HepG2 (cell line): Measurements from ENCODE around the gene TAS1R3. TPM values are rescaled to one million over a fixed set of nuclear protein-coding genes. Genes with fewer than 3 reads are reported as not detected.
A peak's percentile ranks its signal among the peaks of the same experiment; 100 is the strongest.

Experiments used
- FOXP4 ChIP-seq: sonication (generic); formaldehyde crosslinking; IDR thresholded peaks from 2 replicates; pipeline ENCODE4 v1.4.0; 2020; ENCODE audit warnings: missing genetic modification reagents
- GMEB1 ChIP-seq: sonication (generic); formaldehyde crosslinking; IDR thresholded peaks from 2 replicates; pipeline ENCODE4 v1.5.1; 2020; ENCODE audit warnings: missing genetic modification reagents, mild to moderate bottlenecking, borderline replicate concordance
- HNF4G ChIP-seq, 2 experiments: sonication (generic) in 1 of 2; formaldehyde crosslinking in 1 of 2; IDR thresholded peaks; 2 replicates each; pipeline versions ENCODE4 v1.4.0 to v1.6.1; 2011 to 2020; ENCODE audit warnings: borderline replicate concordance in 2 of 2, low read depth in 2 of 2, mild to moderate bottlenecking in 2 of 2, low read length in 1 of 2, missing genetic modification reagents in 1 of 2, moderate library complexity in 1 of 2
- HOXA3 ChIP-seq: sonication (generic); formaldehyde crosslinking; IDR thresholded peaks from 2 replicates; pipeline ENCODE4 v1.5.0; 2020; ENCODE audit warnings: missing genetic modification reagents
- IRX3 ChIP-seq: sonication (generic); formaldehyde crosslinking; IDR thresholded peaks from 2 replicates; pipeline ENCODE4 v1.8.1; 2023; ENCODE audit warnings: mild to moderate bottlenecking, low read depth, missing genetic modification reagents, borderline replicate concordance
- KAT7 ChIP-seq: IDR thresholded peaks from 2 replicates; pipeline ENCODE4 v1.6.1; 2018; ENCODE audit warnings: borderline replicate concordance, missing compliant biosample characterization
- MAF1 ChIP-seq: sonication (generic); formaldehyde crosslinking; IDR thresholded peaks from 2 replicates; pipeline ENCODE4 v1.5.0; 2020; ENCODE audit warnings: missing genetic modification reagents, borderline replicate concordance
- MXD1 ChIP-seq: sonication (generic); formaldehyde crosslinking; IDR thresholded peaks from 2 replicates; pipeline ENCODE4 v1.4.0; 2020; ENCODE audit warnings: mild to moderate bottlenecking, missing genetic modification reagents
- NCOR1 ChIP-seq: fragments of 200-600 bp; sonication (generic); IDR thresholded peaks from 2 replicates; pipeline ENCODE4 v1.7.0; 2017; ENCODE audit warnings: antibody characterized with exemption, low read length, borderline replicate concordance
- NR2C2 ChIP-seq: sonication (generic); formaldehyde crosslinking; IDR thresholded peaks from 2 replicates; pipeline ENCODE4 v1.4.0; 2020; ENCODE audit warnings: missing genetic modification reagents, mild to moderate bottlenecking, moderate library complexity, borderline replicate concordance
- NR2F6 ChIP-seq, 2 experiments: IDR thresholded peaks; 2 replicates each; pipeline ENCODE4 v1.6.1; 2016; ENCODE audit warnings: antibody characterized with exemption in 1 of 2, mild to moderate bottlenecking in 1 of 2
- THAP7 ChIP-seq: sonication (generic); formaldehyde crosslinking; IDR thresholded peaks from 2 replicates; pipeline ENCODE4 v1.8.1; 2023; ENCODE audit warnings: mild to moderate bottlenecking, missing genetic modification reagents
- ZNF331 ChIP-seq: sonication (generic); formaldehyde crosslinking; IDR thresholded peaks from 2 replicates; pipeline ENCODE4 v1.4.0; 2020; ENCODE audit warnings: missing genetic modification reagents
- polyA plus RNA-seq, 8 experiments: library from polyadenylated mRNA; depleted of rRNA in 3 of 8; stranded (reverse) in 7 of 8; unstranded in 1 of 8; fragments of >200 nt; fragmentation: Illumina TruSeq in 4 of 8; extraction: Trizol in 4 of 8; gene quantifications; 2 replicates each; pipeline versions ENCODE4 v1.2.1 to v1.2.3, GENCODE V29; 2011 to 2016; ENCODE audit warnings: low read depth in 4 of 8, missing spikeins in 1 of 8, mixed read lengths in 1 of 8; ENCODE audit not compliant: insufficient read depth in 1 of 8
- total RNA-seq, 5 experiments: library from RNA; depleted of rRNA; stranded (reverse); fragments of >200 nt; fragmentation: Illumina TruSeq; extraction: Trizol; gene quantifications; 2 replicates each; pipeline ENCODE4 v1.2.3, GENCODE V29; 2016; ENCODE audit warnings: low read depth in 1 of 5
- TF ChIP-seq, protein P1 (sequence below): IDR thresholded peaks from 2 replicates; pipeline ENCODE4 v1.6.1; 2016

The TAS1R3 gene
- total and polyA plus RNA-seq, 2 of the 13 experiments (the other 11 are each of a cell fraction or from before 2014, with no cell fraction given) = 0.13 to 0.15 TPM

GRCh38 chr1:1306661-1307260 is 24.3 kb upstream of the TAS1R3 start (continued):
- TF ChIP-seq FOXP4 (CRISPR knock-in tag) (peak; percentile 30; the same call in 1 of the 2 replicates), NCOR1 (peak; percentile 43; the same call in 1 of the 2 replicates), ZNF331 (CRISPR knock-in tag) (no peak; the same call in none of the 2 replicates), THAP7 (CRISPR knock-in tag) (peak; percentile 53; the same call in 1 of the 2 replicates), MAF1 (no peak), KAT7 (peak; percentile 36; the same call in 1 of the 2 replicates), HOXA3 (CRISPR knock-in tag) (peak; percentile 74), HNF4G (IDR thresholded peaks at IDR 0.05; ENCODE audit: borderline replicate concordance, low read depth, low read length) (peak; percentile 58; the same call in 1 of the 2 replicates), HNF4G (CRISPR knock-in tag; IDR thresholded peaks at IDR 0.05; ENCODE audit: borderline replicate concordance, low read depth) (peak; percentile 69), NR2C2 (peak; percentile 61), IRX3 (peak; percentile 71; the same call in 1 of the 2 replicates), MXD1 (CRISPR knock-in tag) (peak; percentile 68; the same call in 1 of the 2 replicates), NR2F6 (IDR thresholded peaks at IDR 0.05) (no peak), NR2F6 (CRISPR knock-in tag; IDR thresholded peaks at IDR 0.05) (0 out of 2 replicates have a peak, but pooled peaks have one; percentile 45), GMEB1 (peak; percentile 73; the same call in 1 of the 2 replicates)
- TF ChIP-seq, protein P1, sequence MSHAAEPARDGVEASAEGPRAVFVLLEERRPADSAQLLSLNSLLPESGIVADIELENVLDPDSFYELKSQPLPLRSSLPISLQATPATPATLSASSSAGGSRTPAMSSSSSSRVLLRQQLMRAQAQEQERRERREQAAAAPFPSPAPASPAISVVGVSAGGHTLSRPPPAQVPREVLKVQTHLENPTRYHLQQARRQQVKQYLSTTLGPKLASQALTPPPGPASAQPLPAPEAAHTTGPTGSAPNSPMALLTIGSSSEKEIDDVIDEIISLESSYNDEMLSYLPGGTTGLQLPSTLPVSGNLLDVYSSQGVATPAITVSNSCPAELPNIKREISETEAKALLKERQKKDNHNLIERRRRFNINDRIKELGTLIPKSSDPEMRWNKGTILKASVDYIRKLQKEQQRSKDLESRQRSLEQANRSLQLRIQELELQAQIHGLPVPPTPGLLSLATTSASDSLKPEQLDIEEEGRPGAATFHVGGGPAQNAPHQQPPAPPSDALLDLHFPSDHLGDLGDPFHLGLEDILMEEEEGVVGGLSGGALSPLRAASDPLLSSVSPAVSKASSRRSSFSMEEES (CRISPR knock-in tag) = no peak
